ELR (cell line): ENCODE data around the gene ARHGEF28.

Experiments used
- DNase-seq: peaks from one replicate; pipeline ENCODE4 v3.0.0-alpha.2; 2015; ENCODE audit warnings: low read depth

ARHGEF28 gene

GRCh38 chr5:73619606-73620333, 6.2 kb upstream of the ARHGEF28 start:
- DNase-seq, result no peak

DNA sequence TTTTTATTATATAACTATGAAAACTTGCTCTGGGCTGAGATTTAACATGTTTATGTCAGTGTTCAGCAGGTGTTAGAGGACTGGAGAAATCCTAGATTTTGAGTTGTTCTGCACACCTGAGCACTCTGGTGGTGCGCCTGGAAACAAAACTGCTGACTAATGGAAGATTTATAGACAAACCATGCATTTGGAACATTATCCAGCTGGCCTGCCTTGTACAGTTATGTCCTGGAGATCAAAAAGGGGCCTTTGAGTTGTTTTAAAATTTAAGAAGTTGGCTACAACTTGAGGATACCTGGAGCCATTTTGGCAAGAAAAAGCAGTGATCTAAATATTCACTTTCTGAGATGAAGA, 5.7 kb upstream of the ARHGEF28 start:
- DNase-seq, result no peak

- DNase-seq, result no peak
Observed at GRCh38 chr5:73623060-73623459, 2.9 kb upstream of the ARHGEF28 start.

- DNase-seq, result no peak
Observed at GRCh38 chr5:73623901-73624404, 2.0 kb upstream of the ARHGEF28 start.

GRCh38 chr5:73624888-73625287, 1.1 kb upstream of the ARHGEF28 start:
- no peak for DNase-seq

DNA sequence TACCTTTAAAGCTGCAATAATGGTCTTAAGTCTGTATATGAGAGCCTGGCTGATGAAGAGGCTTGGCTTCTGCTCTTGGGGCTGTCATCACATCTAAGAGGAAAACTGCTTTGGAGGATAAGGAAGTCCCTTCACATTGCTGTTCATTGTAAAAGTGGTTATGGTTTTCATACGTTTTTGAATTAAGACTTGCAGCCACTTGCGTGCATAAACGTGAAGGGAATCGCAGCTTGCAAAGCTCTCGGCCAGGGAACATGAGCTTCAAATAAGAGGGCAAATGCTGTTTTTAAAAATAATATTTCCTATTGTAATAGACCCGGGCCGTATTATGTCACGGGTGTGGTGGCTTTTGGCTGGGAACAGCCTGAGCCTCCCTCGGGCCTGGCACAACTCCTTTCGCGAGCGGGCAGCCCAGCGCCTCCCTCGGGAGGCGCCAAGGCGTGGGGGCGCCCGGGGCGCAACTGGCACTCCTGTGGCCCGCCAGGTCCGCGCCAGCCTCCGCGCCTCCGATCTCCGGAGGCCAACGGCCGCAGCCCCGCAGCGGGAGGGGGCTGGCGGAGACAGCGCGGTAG, 538 bp upstream of the ARHGEF28 start:
- DNase-seq, result no peak

DNA sequence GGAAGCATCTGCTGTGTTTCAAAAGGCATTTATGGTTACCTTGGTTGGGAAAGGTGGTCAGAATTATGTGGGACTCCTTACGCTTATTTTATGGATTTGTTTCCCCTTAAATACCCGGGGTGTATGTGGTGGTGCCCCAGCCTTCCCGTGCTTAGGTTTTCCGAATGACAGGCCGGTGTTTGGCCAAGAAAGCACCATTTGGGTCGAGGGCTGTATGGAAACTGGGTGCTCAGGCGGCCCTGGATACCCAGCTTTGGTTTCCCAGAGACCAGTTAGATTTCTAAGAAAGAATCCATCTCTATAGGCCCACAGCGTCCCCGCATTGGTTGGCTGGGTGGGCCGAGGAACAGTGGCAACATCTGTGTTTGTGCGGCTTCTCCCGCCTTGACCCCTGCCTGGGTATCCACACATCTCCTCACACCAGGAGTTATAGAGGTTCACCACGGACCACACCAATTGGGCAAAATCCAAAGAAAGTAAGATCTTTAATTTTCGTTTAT, 868 bp downstream of the ARHGEF28 start:
- DNase-seq, result no peak

- DNase-seq, result no peak
Observed at GRCh38 chr5:73629456-73629855, 3.5 kb downstream of the ARHGEF28 start.

DNA sequence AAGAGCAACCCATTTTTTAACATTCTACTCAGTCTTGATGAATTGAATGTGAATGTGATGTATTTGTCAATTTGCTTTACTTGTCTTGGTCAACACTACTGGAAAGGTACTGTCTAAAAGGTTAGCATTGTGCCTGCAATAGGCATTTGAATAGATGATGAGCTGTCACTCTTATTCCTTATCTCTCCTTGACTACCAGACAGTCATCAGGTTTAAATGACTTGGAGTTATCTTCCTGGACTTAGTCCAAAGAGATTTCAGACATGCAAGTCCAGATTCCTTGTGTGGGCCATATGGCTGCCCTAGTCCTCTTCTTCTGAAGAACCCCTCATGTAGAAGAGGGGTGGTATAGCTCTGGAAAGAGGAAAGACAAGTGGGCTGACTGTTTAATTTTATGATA, 4.8 kb downstream of the ARHGEF28 start:
- DNase-seq, result no peak

- DNase-seq, result no peak
Observed at GRCh38 chr5:73631500-73631899, 5.5 kb downstream of the ARHGEF28 start.

DNA sequence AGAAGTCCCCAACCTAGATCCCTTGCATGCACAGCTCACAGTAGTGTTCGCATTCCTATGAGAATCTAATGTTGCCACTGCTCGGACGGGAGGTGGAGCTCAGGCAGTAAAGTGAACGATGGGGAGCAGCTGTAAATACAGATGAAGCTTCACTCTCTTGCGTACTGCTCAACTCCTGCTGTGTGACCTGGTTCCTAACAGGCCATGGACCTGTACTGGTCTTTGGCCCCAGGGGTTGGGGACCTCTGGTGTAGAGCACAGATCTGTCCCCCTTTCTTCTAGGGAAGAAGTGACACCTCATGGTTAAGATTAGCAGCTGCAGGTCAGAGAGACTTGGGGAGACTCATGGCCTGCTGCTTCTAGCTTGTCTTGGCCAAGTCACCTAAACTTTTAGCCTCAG, 7.1 kb downstream of the ARHGEF28 start:
- DNase-seq, result peak; percentile 35

GRCh38 chr5:73636408-73636807, 10.4 kb downstream of the ARHGEF28 start:
- DNase-seq, result no peak

DNA sequence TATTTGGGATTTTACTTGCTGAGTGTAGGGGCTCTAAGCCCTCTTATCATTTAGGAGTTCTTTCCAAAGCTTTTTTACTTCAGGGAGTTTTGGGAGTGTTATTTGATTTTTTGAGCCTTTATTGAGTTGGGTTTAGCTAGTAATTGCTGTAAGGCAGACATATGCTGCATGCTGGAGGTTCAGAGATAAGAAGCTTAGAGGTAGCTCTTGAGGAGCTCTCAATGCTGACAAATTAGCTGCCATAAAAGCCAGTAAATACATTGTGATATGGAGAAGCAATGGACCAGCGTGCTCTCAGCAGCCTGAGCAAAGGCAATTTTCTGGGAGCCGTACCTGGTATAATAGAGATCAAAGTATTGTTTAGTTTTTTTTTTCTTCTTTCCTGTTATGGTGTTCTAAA, 11.6 kb downstream of the ARHGEF28 start:
- no peak for DNase-seq

DNA sequence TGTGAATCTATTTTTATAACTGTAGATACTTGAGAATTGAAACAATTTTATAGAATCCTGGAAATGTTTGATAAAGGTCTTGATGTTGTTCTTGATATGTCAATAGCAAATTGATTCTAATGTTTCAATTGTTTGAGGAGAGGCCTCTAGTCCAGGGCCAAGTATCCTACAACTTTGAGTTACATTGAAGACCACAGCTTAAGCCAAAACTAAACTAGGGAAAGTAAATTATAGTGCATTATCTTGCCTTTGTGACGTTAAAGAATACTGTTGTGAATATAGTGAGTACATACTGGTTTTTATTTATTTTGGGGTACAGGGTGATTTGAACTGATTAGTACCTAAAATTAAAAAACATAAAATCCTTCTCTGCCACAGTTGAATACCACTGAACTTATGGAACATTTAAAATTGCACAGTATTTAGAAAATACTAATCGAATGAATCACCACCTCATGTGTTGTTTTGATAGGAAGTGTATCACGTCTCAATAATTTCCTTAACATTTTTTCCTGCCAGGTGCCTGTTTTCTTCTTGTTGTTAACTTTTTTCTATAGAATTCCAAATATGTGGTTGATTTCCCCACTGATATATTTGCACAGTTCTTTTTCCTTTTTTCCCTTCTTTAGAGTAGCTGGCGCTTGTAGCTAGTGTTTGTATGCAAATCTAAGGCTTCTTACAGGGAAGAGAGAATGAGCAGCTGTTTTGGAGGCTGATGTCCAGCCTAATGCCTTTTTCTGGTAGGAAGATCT, 12.5 kb downstream of the ARHGEF28 start:
- DNase-seq, result peak; percentile 97

DNA sequence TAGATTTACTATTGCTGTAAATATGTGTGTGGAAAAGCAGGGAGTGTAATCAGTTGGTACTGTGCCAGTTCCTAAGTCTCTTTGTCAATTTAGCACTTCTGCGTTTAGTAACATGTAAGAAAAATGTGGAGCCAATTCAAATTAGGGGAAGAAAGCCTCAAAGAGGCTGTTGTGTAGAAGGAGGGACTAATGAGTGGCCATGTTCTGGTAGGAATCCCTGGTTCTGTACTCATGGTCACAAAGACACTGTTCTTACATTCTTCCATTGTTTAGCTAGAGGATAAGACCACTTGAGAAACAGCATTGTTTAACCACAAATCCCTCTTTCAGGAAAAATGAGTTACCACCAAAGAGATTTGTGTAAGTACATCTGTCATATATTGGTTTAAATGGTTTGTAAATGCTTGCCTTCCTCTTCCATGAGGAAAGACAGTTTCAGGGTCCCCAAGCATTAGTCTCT, 14.9 kb downstream of the ARHGEF28 start:
- peak; percentile 39 for DNase-seq

DNA sequence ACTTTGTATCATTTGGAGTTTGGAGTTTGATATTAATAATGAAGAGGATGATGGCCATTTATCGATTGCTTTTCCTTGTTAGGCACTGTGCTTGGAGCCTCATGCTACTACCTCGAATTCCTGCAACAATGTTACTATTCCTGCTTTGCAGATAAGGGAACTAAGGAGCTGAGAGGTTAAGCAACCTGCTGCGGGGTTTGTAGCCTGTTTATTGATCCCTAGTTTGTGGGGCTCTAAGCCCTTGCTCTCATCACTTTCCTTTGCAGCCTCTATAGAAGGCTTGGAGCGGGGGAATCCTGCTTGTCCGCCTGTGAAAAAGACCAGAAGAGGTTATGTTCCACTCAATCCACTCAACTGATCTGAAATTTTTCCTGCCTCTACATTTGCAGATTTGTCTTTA, 15.8 kb downstream of the ARHGEF28 start:
- DNase-seq, result no peak

DNA sequence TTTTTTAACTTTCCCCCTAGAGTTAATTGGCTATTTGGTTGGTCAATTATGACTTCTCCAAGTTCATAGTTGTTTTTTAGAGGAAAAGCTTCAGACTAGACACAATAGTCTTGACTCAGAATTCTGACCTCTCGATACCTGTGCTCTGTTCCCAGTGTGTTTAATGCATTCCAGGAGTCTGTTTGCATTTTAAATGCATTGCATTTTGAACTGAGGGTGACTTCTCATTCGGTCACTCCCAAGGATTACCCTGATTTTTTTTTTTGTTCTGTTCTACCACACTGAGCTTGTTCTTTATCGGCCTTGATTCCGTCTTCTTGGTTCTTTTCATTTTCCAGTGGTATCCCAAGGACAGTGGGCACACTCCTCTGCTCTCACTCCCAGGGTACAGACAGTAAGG, 16.3 kb downstream of the ARHGEF28 start:
- no peak for DNase-seq

GRCh38 chr5:73644385-73644963, 18.5 kb downstream of the ARHGEF28 start:
- no peak for DNase-seq

DNA sequence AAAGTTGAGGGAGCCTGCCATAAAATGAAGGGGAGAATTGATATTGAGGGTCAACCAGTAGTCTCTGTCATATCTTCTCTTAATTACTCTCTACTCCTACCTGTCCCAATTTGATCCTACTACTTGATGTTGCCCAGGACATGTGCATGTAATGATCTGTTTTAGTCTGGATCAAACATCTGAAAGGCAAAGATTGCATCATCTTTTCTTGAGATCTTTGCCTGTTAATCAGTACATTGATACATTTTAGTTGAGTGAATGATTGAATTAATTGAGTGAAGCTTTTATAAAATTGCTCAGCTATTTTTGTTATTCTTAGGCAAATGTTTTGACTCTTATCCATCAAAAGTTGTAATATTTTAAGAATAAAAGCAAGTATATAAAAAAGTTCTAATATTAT, 21.7 kb downstream of the ARHGEF28 start:
- DNase-seq, result no peak

GRCh38 chr5:73648515-73648914, 22.5 kb downstream of the ARHGEF28 start:
- DNase-seq, result no peak

GRCh38 chr5:73649926-73650325, 23.9 kb downstream of the ARHGEF28 start:
- DNase-seq, result no peak

DNA sequence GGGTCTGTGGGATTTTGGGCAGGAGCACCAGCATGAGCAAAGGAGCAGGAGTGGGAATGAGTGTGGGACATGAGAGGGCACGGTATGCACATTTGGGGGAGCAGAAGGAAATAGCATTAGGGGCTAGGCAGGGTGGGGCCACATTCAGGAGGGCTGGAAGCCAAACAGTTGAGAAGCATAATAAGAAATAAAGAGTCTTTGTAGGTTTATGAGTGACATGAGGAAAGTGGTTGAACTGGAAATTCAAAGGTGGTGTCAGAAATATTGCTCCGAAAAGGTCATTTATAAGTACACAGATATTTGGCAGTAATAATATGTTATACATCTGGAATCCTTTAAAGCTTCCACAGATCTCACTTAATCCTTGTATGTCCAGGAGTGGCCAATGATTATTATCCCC, 26.4 kb downstream of the ARHGEF28 start:
- DNase-seq, result no peak
